IMR-90 (cell line): ENCODE results near the gene ORC5. TPM values are rescaled to one million over a fixed set of nuclear protein-coding genes. Genes with fewer than 3 reads are reported as not detected.

Experiments
- ATAC-seq: fragments of 200-7000 bp; cut with Tn5 transposase; 2 replicates; pipeline ENCODE4 v1.9.1; 2020; ENCODE audit warnings: low read depth, mild to moderate bottlenecking, moderate library complexity
- BruUV-seq: library from RNA; stranded (reverse); fragments of 400-500 nt; replicated peaks from 2 replicates; lab custom pipeline; 2021; lab: Mats Ljungman, UMichigan
- CTCF ChIA-PET: fragments of 300-600 bp; formaldehyde crosslinking; extraction: SDS; loops from one replicate; lab custom pipeline; 2021; ENCODE audit warnings: antibody characterized with exemption; lab: Yijun Ruan, JAX
- POLR2A ChIA-PET: fragments of 300-600 bp; sonication (Branson Sonifier 250); formaldehyde crosslinking; loops from one replicate; lab custom pipeline; 2022; ENCODE audit warnings: antibody characterized with exemption; ENCODE audit not compliant: unreplicated experiment; lab: Charles Lee
- DNase-seq: peaks from one replicate; pipeline ENCODE4 v3.0.0; 2013
- H2AFZ ChIP-seq: replicated peaks from 2 replicates; pipeline ENCODE3; 2013; ENCODE audit warnings: low read length, mild to moderate bottlenecking; ENCODE audit not compliant: poor library complexity
- H2AK5ac ChIP-seq: 2 replicates; pipeline ENCODE4 v1.6.1; 2013; ENCODE audit warnings: low read depth, low read length, inconsistent platforms
- H2AK9ac ChIP-seq: replicated peaks from 2 replicates; pipeline ENCODE3; 2013; ENCODE audit warnings: mild to moderate bottlenecking, low read depth, low read length, moderate library complexity; ENCODE audit not compliant: poor library complexity
- H2BK120ac ChIP-seq: 2 replicates; pipeline ENCODE4 v1.6.1; 2013; ENCODE audit warnings: low read depth, low read length, inconsistent platforms
- H2BK15ac ChIP-seq: 3 replicates; pipeline ENCODE4 v1.6.1; 2013; ENCODE audit warnings: low read depth, low read length, inconsistent platforms
- H2BK20ac ChIP-seq: 2 replicates; pipeline ENCODE4 v1.6.1; 2013; ENCODE audit warnings: low read depth, mild to moderate bottlenecking, inconsistent platforms, low read length, moderate library complexity
- H2BK5ac ChIP-seq: 2 replicates; pipeline ENCODE4 v1.6.1; 2013; ENCODE audit warnings: mild to moderate bottlenecking, low read depth, low read length, inconsistent platforms; ENCODE audit not compliant: poor library complexity, severe bottlenecking
- H3K14ac ChIP-seq: replicated peaks from 2 replicates; pipeline ENCODE4 v1.6.1; 2013; ENCODE audit warnings: low read depth, low read length, inconsistent platforms
- H3K18ac ChIP-seq: 2 replicates; pipeline ENCODE4 v1.6.1; 2013; ENCODE audit warnings: low read depth, low read length, control low read depth
- H3K23ac ChIP-seq: 2 replicates; pipeline ENCODE4 v1.6.1; 2013; ENCODE audit warnings: low read depth, low read length, inconsistent platforms
- H3K27ac ChIP-seq: 2 replicates; pipeline ENCODE4 v1.5.1; 2013; ENCODE audit warnings: mild to moderate bottlenecking, control low read depth, low read length; ENCODE audit not compliant: insufficient read depth
- H3K27me3 ChIP-seq: 2 replicates; pipeline ENCODE4 v1.6.1; 2013; ENCODE audit warnings: low read length; ENCODE audit not compliant: control insufficient read depth, insufficient read depth
- H3K36me3 ChIP-seq: 2 replicates; pipeline ENCODE4 v1.6.1; 2013; ENCODE audit warnings: low read length, mixed read lengths; ENCODE audit not compliant: control insufficient read depth, insufficient read depth
- H3K4ac ChIP-seq: 2 replicates; pipeline ENCODE4 v1.6.1; 2013; ENCODE audit warnings: low read depth, low read length, inconsistent platforms
- H3K4me1 ChIP-seq: 2 replicates; pipeline ENCODE4 v1.6.1; 2013; ENCODE audit warnings: low read length, mixed read lengths; ENCODE audit not compliant: control insufficient read depth, insufficient read depth
- H3K4me2 ChIP-seq: 2 replicates; pipeline ENCODE4 v1.6.1; 2013; ENCODE audit warnings: low read depth, mild to moderate bottlenecking, control low read depth, low read length, moderate library complexity
- H3K4me3 ChIP-seq: 2 replicates; pipeline ENCODE4 v1.5.1; 2013; ENCODE audit warnings: low read depth, mild to moderate bottlenecking, control low read depth, low read length, moderate library complexity; ENCODE audit not compliant: insufficient read depth
- H3K56ac ChIP-seq: 2 replicates; pipeline ENCODE4 v1.6.1; 2013; ENCODE audit warnings: low read length, inconsistent platforms; ENCODE audit not compliant: insufficient read depth; ENCODE audit errors: extremely low read depth
- H3K79me1 ChIP-seq, 2 experiments: 2 replicates each; pipeline ENCODE4 v1.6.1; 2013; ENCODE audit warnings: low read length in 2 of 2, inconsistent platforms in 1 of 2, low read depth in 1 of 2
- H3K9ac ChIP-seq: 2 replicates; pipeline ENCODE4 v1.6.1; 2013; ENCODE audit warnings: low read depth, low read length, control low read depth
- H3K9me1 ChIP-seq: 2 replicates; pipeline ENCODE4 v1.6.1; 2013; ENCODE audit warnings: low read length, inconsistent platforms; ENCODE audit not compliant: insufficient read depth
- H3K9me3 ChIP-seq: 2 replicates; pipeline ENCODE4 v1.6.1; 2013; ENCODE audit warnings: low read length; ENCODE audit not compliant: control insufficient read depth, insufficient read depth
- H4K20me1 ChIP-seq: 2 replicates; pipeline ENCODE4 v1.6.1; 2013; ENCODE audit warnings: low read length, inconsistent platforms; ENCODE audit not compliant: insufficient read depth
- H4K5ac ChIP-seq: 2 replicates; pipeline ENCODE4 v1.6.1; 2013; ENCODE audit warnings: mild to moderate bottlenecking, low read depth, low read length, control low read depth
- H4K8ac ChIP-seq, 2 experiments: 2 replicates each; pipeline ENCODE4 v1.6.1; 2013; ENCODE audit warnings: low read depth in 2 of 2, low read length in 2 of 2, control low read depth in 1 of 2, inconsistent platforms in 1 of 2
- H4K91ac ChIP-seq: 2 replicates; pipeline ENCODE4 v1.6.1; 2013; ENCODE audit warnings: low read depth, low read length, inconsistent platforms; ENCODE audit not compliant: insufficient read depth
- CHD1 ChIP-seq: IDR thresholded peaks from 2 replicates; pipeline ENCODE4 v1.6.1; 2012; ENCODE audit warnings: low read depth, low read length, improper control_type of control experiment
- MXI1 ChIP-seq: IDR thresholded peaks from 2 replicates; pipeline ENCODE4 v1.6.1; 2012; ENCODE audit warnings: low read depth, mild to moderate bottlenecking, low read length, moderate library complexity, borderline replicate concordance
- POLR2A ChIP-seq: IDR thresholded peaks from 2 replicates; pipeline ENCODE4 v1.6.1; 2012; ENCODE audit warnings: mild to moderate bottlenecking, low read depth, low read length
- RFX5 ChIP-seq: IDR thresholded peaks from 2 replicates; pipeline ENCODE4 v1.8.0; 2012; ENCODE audit warnings: low read depth, mild to moderate bottlenecking, low read length, moderate library complexity
- SMC3 ChIP-seq: fragments of 150-350 bp; IDR thresholded peaks from 2 replicates; pipeline ENCODE4 v1.6.1; 2016; ENCODE audit warnings: low read depth, mild to moderate bottlenecking, antibody characterized with exemption, low read length, moderate library complexity
- WGBS, 2 experiments: methylation state at CpG; one replicate each; pipeline versions ENCODE4 v1.1.5 to v1.1.7; 2013; ENCODE audit warnings: missing lambda C conversion rate in 2 of 2; ENCODE audit not compliant: insufficient read length in 1 of 2; ENCODE audit errors: extremely low coverage in 2 of 2; 5-methylcytosine and 5-hydroxymethylcytosine counted together
- dilution Hi-C: fragments of 300-500 bp; cut with HindIII; formaldehyde crosslinking; loops from one replicate; pipeline ENCODE4 v1.14.3; 2018; ENCODE audit warnings: low sequenced_read_pairs; ENCODE audit not compliant: unreplicated experiment
- in situ Hi-C: fragments of 300-500 bp; cut with MboI; formaldehyde crosslinking; loops from 3 replicates; pipeline ENCODE4 v1.14.3; 2019; ENCODE audit warnings: low sequenced_read_pairs, inconsistent platforms, mixed read lengths
- intact Hi-C: fragments of 100-400 bp; cut with micrococcal nuclease; formaldehyde crosslinking; loops from 2 replicates; pipeline ENCODE4 v1.10.0; 2022
- polyA plus RNA-seq, 3 experiments: library from polyadenylated mRNA; depleted of rRNA; stranded (reverse); fragments of >200 nt; gene quantifications; 2 replicates each; pipeline ENCODE4 v1.2.3, GENCODE V29; 2012; ENCODE audit warnings: low replicate concordance in 1 of 3
- total RNA-seq: library from RNA; depleted of rRNA; stranded (reverse); fragments of >200 nt; gene quantifications from 2 replicates; pipeline ENCODE4 v1.2.3, GENCODE V29; 2012
- TF ChIP-seq, protein P1 (sequence below): fragments of 150-350 bp; IDR thresholded peaks from 2 replicates; pipeline ENCODE4 v1.6.1; 2016; ENCODE audit warnings: low read depth, mild to moderate bottlenecking, low read length, moderate library complexity, borderline replicate concordance

The ORC5 gene
- total and polyA plus RNA-seq, 2 of the 4 experiments (the other 2 are of a cell fraction): 7.9 to 18.8 TPM

- Histone ChIP-seq H2AFZ (no peak overlapping the region), H3K56ac (no peak overlapping the region), H2BK15ac (no peak overlapping the region), H2AK9ac (no peak overlapping the region), H2BK120ac (no peak overlapping the region), H3K27ac (no peak overlapping the region), H3K14ac (no peak overlapping the region), H2BK5ac (no peak overlapping the region), H3K79me1 (no peaks in the 10 kb centered on the region), H3K9me1 (no peaks in the 10 kb centered on the region), H3K4me2 (no peak overlapping the region), H3K27me3 (peaks cover under 1% of the 10 kb centered on the region; the same call in 1 of the 2 replicates), H3K4me1 (no peaks in the 10 kb centered on the region), H3K4me3 (no peak overlapping the region), H4K8ac (no peak overlapping the region), H3K36me3 (no peaks in the 10 kb centered on the region), H3K9me3 (no peaks in the 10 kb centered on the region), H2BK20ac (no peak overlapping the region), H4K5ac (no peak overlapping the region), H3K18ac (no peak overlapping the region), H2AK5ac (no peak overlapping the region), H4K20me1 (no peaks in the 10 kb centered on the region), H3K9ac (no peak overlapping the region), H3K4ac (no peak overlapping the region), H3K23ac (no peak overlapping the region), H4K91ac (no peak overlapping the region)
- TF ChIP-seq, protein P1, sequence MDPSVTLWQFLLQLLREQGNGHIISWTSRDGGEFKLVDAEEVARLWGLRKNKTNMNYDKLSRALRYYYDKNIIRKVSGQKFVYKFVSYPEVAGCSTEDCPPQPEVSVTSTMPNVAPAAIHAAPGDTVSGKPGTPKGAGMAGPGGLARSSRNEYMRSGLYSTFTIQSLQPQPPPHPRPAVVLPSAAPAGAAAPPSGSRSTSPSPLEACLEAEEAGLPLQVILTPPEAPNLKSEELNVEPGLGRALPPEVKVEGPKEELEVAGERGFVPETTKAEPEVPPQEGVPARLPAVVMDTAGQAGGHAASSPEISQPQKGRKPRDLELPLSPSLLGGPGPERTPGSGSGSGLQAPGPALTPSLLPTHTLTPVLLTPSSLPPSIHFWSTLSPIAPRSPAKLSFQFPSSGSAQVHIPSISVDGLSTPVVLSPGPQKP: no peak
- TF ChIP-seq POLR2A (no peak), MXI1 (no peak), RFX5 (no peak), SMC3 (no peak), CHD1 (no peak)
- no TSS peak for BruUV-seq
- ChIA-PET POLR2A (no interaction called here), CTCF (no interaction called here)
- dilution Hi-C loops (no loop called here), in situ Hi-C loops (no loop called here), intact Hi-C loops (no loop called here)
- ATAC-seq (no peak), DNase-seq (no peak)
- WGBS, 2 experiments: no CpG with 5 or more reads among the region's 1 CpG
Measured at GRCh38 chr7:104098890-104099289, 108.9 kb downstream of the ORC5 start.
